GM23338 (cell line): ENCODE data around the gene DNAJC13. TPM values are rescaled to one million over a fixed set of nuclear protein-coding genes. Genes with fewer than 3 reads are reported as not detected.

ENCODE experiments used
- ATAC-seq: fragments of 200-7000 bp; cut with Tn5 transposase; 3 replicates; pipeline ENCODE4 v1.9.1; 2020
- DNase-seq: peaks from one replicate; pipeline ENCODE4 v3.0.0-alpha.2; 2015; ENCODE audit warnings: low spot score
- H2AFZ ChIP-seq: fragments of 200-600 bp; sonication (generic); 2 replicates; pipeline ENCODE4 v1.8.0; 2016; ENCODE audit warnings: antibody characterized with exemption, mild to moderate bottlenecking, moderate library complexity
- H3F3A ChIP-seq: fragments of 200-600 bp; sonication (generic); replicated peaks from 2 replicates; pipeline ENCODE4 v1.8.0; 2017; ENCODE audit warnings: antibody characterized with exemption, mixed run types, low read depth
- H3K27ac ChIP-seq: fragments of 200-600 bp; sonication (generic); 2 replicates; pipeline ENCODE4 v1.6.1; 2016; ENCODE audit warnings: low read depth
- H3K27me3 ChIP-seq: fragments of 200-600 bp; sonication (generic); 2 replicates; pipeline ENCODE4 v1.8.0; 2016; ENCODE audit warnings: mild to moderate bottlenecking, mixed run types, moderate library complexity; ENCODE audit not compliant: insufficient read depth
- H3K36me3 ChIP-seq: fragments of 200-600 bp; sonication (generic); 2 replicates; pipeline ENCODE4 v1.8.0; 2016; ENCODE audit warnings: mild to moderate bottlenecking; ENCODE audit not compliant: insufficient read depth
- H3K4me1 ChIP-seq: fragments of 200-600 bp; sonication (generic); 2 replicates; pipeline ENCODE4 v1.8.0; 2016; ENCODE audit warnings: mild to moderate bottlenecking, moderate library complexity; ENCODE audit not compliant: insufficient read depth
- H3K4me2 ChIP-seq: fragments of 200-600 bp; sonication (generic); 2 replicates; pipeline ENCODE4 v1.7.1; 2017; ENCODE audit warnings: mixed run types
- H3K4me3 ChIP-seq: fragments of 200-600 bp; sonication (generic); 2 replicates; pipeline ENCODE4 v1.6.1; 2016; ENCODE audit warnings: mixed run types
- H3K79me2 ChIP-seq: fragments of 200-600 bp; sonication (generic); replicated peaks from 2 replicates; pipeline ENCODE4 v1.8.0; 2017; ENCODE audit warnings: mild to moderate bottlenecking; ENCODE audit not compliant: insufficient read depth
- H3K9me2 ChIP-seq: fragments of 200-600 bp; sonication (generic); 2 replicates; pipeline ENCODE4 v1.8.0; 2017; ENCODE audit not compliant: insufficient read depth
- H4K20me1 ChIP-seq: fragments of 200-600 bp; sonication (generic); replicated peaks from 2 replicates; pipeline ENCODE4 v1.8.0; 2017; ENCODE audit warnings: mild to moderate bottlenecking; ENCODE audit not compliant: insufficient read depth
- H3K27ac Mint-ChIP-seq: 2 replicates; pipeline ENCODE4 v1.8.0; 2020; ENCODE audit warnings: inconsistent platforms, mild to moderate bottlenecking, moderate library complexity, mixed read lengths
- H3K27me3 Mint-ChIP-seq: 3 replicates; pipeline ENCODE4 v1.8.0; 2022; ENCODE audit warnings: low read depth, mild to moderate bottlenecking, moderate library complexity, mixed read lengths, inconsistent platforms; ENCODE audit not compliant: insufficient read depth, poor library complexity
- H3K36me3 Mint-ChIP-seq: 3 replicates; pipeline ENCODE4 v1.8.0; 2021; ENCODE audit warnings: low read depth, mild to moderate bottlenecking, inconsistent platforms, moderate library complexity, mixed read lengths
- H3K4me1 Mint-ChIP-seq: 3 replicates; pipeline ENCODE4 v1.8.0; 2020; ENCODE audit warnings: mild to moderate bottlenecking, inconsistent platforms, mixed read lengths
- H3K4me3 Mint-ChIP-seq: 3 replicates; pipeline ENCODE4 v1.8.0; 2021; ENCODE audit warnings: moderate library complexity, mild to moderate bottlenecking, inconsistent platforms, mixed read lengths
- H3K9me3 Mint-ChIP-seq: 3 replicates; pipeline ENCODE4 v1.8.0; 2020; ENCODE audit warnings: moderate library complexity, mild to moderate bottlenecking, inconsistent platforms, mixed read lengths
- CREB1 ChIP-seq: fragments of 250-450 bp; sonication (Bioruptor Pico); IDR thresholded peaks from 2 replicates; pipeline ENCODE4 v1.5.0; 2020; ENCODE audit warnings: low read depth, mild to moderate bottlenecking, moderate library complexity
- CTCF ChIP-seq, 2 experiments: fragments of 200-600 bp in 1 of 2; sonication (generic) in 1 of 2; conservative IDR thresholded peaks; 2 replicates each; pipeline versions ENCODE4 v1.5.1 to v1.6.1; 2016 to 2017; ENCODE audit warnings: antibody characterized with exemption in 2 of 2, low read depth in 2 of 2, mild to moderate bottlenecking in 2 of 2, moderate library complexity in 1 of 2
- ETS1 ChIP-seq: IDR thresholded peaks from 2 replicates; pipeline ENCODE4 v1.6.1; 2016; ENCODE audit warnings: antibody characterized with exemption
- EZH2 ChIP-seq: fragments of 200-600 bp; sonication (generic); IDR thresholded peaks from one replicate; pipeline ENCODE4 v1.8.0; 2017; ENCODE audit warnings: antibody characterized with exemption, mild to moderate bottlenecking, low read depth; ENCODE audit not compliant: unreplicated experiment
- EZH2phosphoT487 ChIP-seq: fragments of 200-600 bp; sonication (generic); IDR thresholded peaks from one replicate; pipeline ENCODE4 v1.8.1; 2018; ENCODE audit warnings: antibody characterized with exemption; ENCODE audit not compliant: unreplicated experiment
- JUNB ChIP-seq: IDR thresholded peaks from one replicate; pipeline ENCODE4 v1.6.1; 2016; ENCODE audit warnings: antibody characterized with exemption; ENCODE audit not compliant: unreplicated experiment
- NANOG ChIP-seq: IDR thresholded peaks from 2 replicates; pipeline ENCODE4 v1.6.1; 2016; ENCODE audit warnings: antibody characterized with exemption, borderline replicate concordance
- POLR2AphosphoS5 ChIP-seq: IDR thresholded peaks from 2 replicates; pipeline ENCODE4 v1.6.1; 2016; ENCODE audit warnings: antibody characterized with exemption, low read depth
- REST ChIP-seq: IDR thresholded peaks from one replicate; pipeline ENCODE4 v1.6.1; 2018; ENCODE audit warnings: antibody characterized with exemption; ENCODE audit not compliant: unreplicated experiment
- STAT1 ChIP-seq: IDR thresholded peaks from one replicate; pipeline ENCODE4 v1.6.1; 2016; ENCODE audit warnings: antibody characterized with exemption; ENCODE audit not compliant: unreplicated experiment
- ZNF114 ChIP-seq: fragments of 250-450 bp; sonication (Bioruptor Pico); IDR thresholded peaks from 2 replicates; pipeline ENCODE4 v1.5.0; 2020; ENCODE audit warnings: mild to moderate bottlenecking, moderate library complexity
- ZNF331 ChIP-seq: fragments of 250-450 bp; sonication (Bioruptor Pico); IDR thresholded peaks from 2 replicates; pipeline ENCODE4 v1.5.0; 2020; ENCODE audit warnings: low read depth, mild to moderate bottlenecking, moderate library complexity
- ZNF462 ChIP-seq: fragments of 250-450 bp; sonication (Bioruptor Pico); IDR thresholded peaks from 2 replicates; pipeline ENCODE4 v1.5.0; 2020; ENCODE audit warnings: mild to moderate bottlenecking, moderate library complexity
- polyA plus RNA-seq: library from polyadenylated mRNA; unstranded; fragments of >200 nt; fragmentation: Nextera tagmentation; extraction: Ambion mirVana; gene quantifications from 2 replicates; pipeline ENCODE4 v1.2.1, GENCODE V29; 2016
- total RNA-seq: library from RNA; depleted of rRNA; stranded (reverse); fragments of >200 nt; shearing (Covaris generic); gene quantifications from 2 replicates; pipeline ENCODE4 v1.2.3, GENCODE V29; 2014

The DNAJC13 gene
- total and polyA plus RNA-seq, 2 experiments from 2014 or later, result 8.3 to 33.6 TPM

- no peaks in the 10 kb centered on the region for H3F3A ChIP-seq
- Mint-ChIP-seq H3K36me3 (peaks cover 36% of the 10 kb centered on the region), H3K9me3 (peaks cover 39% of the 10 kb centered on the region), H3K4me3 (no peak overlapping the region), H3K27me3 (peaks cover 4% of the 10 kb centered on the region), H3K4me1 (peaks cover 26% of the 10 kb centered on the region), H3K27ac (no peak overlapping the region)
- H3K4me3 ChIP-seq, result no peak overlapping the region
- peaks cover 4% of the 10 kb centered on the region; the same call in 1 of the 2 replicates for H3K4me1 ChIP-seq
- no peaks in the 10 kb centered on the region for H4K20me1 ChIP-seq
- no peaks in the 10 kb centered on the region; the same call in 1 of the 2 replicates for H3K79me2 ChIP-seq
- ATAC-seq (peak; percentile 81), DNase-seq (peak; percentile 72)
- peak overlapping the region; percentile 30 for H3K27ac ChIP-seq
- H3K27me3 ChIP-seq, result no peaks in the 10 kb centered on the region
- no peak overlapping the region for H2AFZ ChIP-seq
- no peak overlapping the region for H3K4me2 ChIP-seq
- no peaks in the 10 kb centered on the region; the same call in none of the 2 replicates for H3K9me2 ChIP-seq
- TF ChIP-seq JUNB (no peak), STAT1 (no peak), EZH2 (no peak), EZH2phosphoT487 (no peak), CTCF (conservative IDR thresholded peaks at IDR 0.05; ENCODE audit: low read depth in 2 of 2) (no peak), ZNF114 (CRISPR knock-in tag) (no peak), ZNF462 (no peak), NANOG (no peak), POLR2AphosphoS5 (no peak), CREB1 (CRISPR knock-in tag) (no peak), ZNF331 (no peak), ETS1 (no peak), REST (no peak)
- no peaks in the 10 kb centered on the region for H3K36me3 ChIP-seq
These were observed 35.0 kb upstream of the DNAJC13 start for GRCh38 chr3:132382267-132382666.
